ENCODE measurements around the gene SLC10A7. TPM values are rescaled to one million over a fixed set of nuclear protein-coding genes. Genes with fewer than 3 reads are reported as not detected.
A peak's percentile ranks its signal among the peaks of the same experiment; 100 is the strongest.

Gene SLC10A7
- total RNA-seq, 5 donors from 2014 or later (not counting 1 experiment from before 2014, with no cell fraction given): 11.9 to 21.8 (median 16.1) TPM

DNA sequence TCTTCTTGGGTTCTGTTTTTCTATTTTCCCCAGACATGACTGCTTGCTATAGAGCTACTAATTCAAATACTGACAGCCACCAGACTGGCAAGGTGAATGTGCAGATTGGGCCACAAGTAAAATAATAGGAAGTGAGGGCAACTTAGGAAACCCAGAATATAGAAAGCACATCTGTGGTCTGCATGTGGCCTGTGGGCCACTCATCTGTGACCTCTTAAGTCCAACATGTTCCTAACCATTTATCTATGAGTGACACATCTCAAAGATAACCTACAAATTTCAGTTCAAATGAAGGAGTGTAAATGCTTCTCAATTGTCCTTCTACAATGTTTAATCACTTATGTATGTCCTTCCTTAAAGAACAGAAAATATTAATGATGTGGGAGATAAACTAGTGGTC lies 178.5 kb downstream of the SLC10A7 start:
- CTCF ChIA-PET: interaction anchor here (0.5 to 3.9 kb wide), 10 partner anchors 180 to 1524 kb away, joined by 3 to 53 read pairs (median 3); partner anchors contain the start of gene POU4F2 (in 1 of the 2)

DNA sequence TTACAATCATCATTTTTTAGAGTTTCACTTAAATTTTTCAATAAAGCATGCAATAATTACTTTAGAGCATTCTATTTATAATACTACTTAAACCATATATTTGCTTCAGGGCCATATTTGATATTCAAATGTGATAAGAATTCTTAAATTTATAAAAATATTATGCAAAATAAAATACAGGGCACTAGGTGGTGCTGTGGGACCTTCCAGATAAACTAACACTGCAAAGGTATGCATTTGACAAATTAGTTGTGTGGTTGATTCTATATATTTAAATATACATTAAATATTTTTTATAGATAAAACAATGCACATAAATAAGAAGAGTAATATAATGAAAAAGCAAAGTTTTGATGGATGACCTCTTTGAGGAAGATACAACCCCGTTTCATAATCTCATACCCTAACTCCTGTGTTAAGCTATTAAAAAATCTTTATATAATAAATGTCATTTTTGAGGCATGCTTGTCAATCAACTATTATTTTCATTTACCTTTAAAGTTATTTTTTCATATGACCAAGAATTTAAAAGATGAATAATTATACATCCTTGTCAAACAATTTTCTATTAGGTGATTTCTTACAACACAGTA lies 179.0 kb downstream of the SLC10A7 start:
- H3K27ac ChIP-seq (ENCODE audit: low read length): no peak overlapping the region

More for the DNA sequence above, 178.5 kb downstream of the SLC10A7 start:
- ATAC-seq (replicated peaks in 1 of 4) (no peak), DNase-seq (no peak)
- H3K4me3 Mint-ChIP-seq: no peak overlapping the region
- H3K9me3 ChIP-seq: no peaks in the 10 kb centered on the region
- H3K27ac ChIP-seq (ENCODE audit: low read length): no peak overlapping the region
- H3K27ac Mint-ChIP-seq: no peak overlapping the region
- H3K27me3 Mint-ChIP-seq: no peaks in the 10 kb centered on the region
- no peak overlapping the region for H3K4me3 ChIP-seq (ENCODE audit: control insufficient read depth in 1 of 2, extremely low read depth in 1 of 2, low read length in 1 of 2)
- no peaks in the 10 kb centered on the region for H3K36me3 Mint-ChIP-seq
- H3K36me3 ChIP-seq (ENCODE audit: control insufficient read depth in 2 of 2, extremely low read depth in 1 of 2, insufficient read depth in 1 of 2, low read length in 1 of 2): no peaks in the 10 kb centered on the region
- H3K4me1 Mint-ChIP-seq: peaks cover 0 to 7% (median 0%) of the 10 kb centered on the region in 3 donors
- no peaks in the 10 kb centered on the region for H3K27me3 ChIP-seq (replicated peaks in 1 of 2; ENCODE audit: control insufficient read depth in 2 of 2, extremely low read depth in 1 of 2, insufficient read depth in 2 of 2, low read length in 1 of 2)
- POLR2A ChIA-PET: interaction anchor here in 1 of 2 donors (0.6 kb wide), 1 partner anchor 617 kb away, joined by 3 read pairs; no protein-coding TSS in a partner anchor
- no peaks in the 10 kb centered on the region for H3K4me1 ChIP-seq (ENCODE audit: control insufficient read depth in 1 of 2, extremely low read depth in 1 of 2, insufficient read depth in 2 of 2, low read length in 2 of 2)
- H3K9me3 Mint-ChIP-seq: no peaks in the 10 kb centered on the region

DNA sequence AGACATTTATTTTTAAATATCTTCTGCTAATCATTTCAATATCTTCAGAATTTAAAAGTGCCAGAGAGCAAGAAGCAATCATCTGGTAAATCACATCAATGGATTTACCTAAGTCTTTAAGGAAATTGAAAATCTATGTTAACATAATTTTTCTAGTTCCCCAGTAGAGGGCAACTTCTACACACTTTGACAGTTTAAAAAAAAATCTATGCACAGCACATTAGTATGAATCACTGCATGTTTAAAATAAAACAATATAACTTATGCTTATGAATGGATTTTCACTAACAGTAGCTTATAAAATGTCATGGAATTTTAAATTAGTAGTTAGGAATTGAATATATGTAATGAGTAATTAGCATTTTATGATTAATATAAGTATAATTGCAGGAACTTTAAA lies 180.9 kb downstream of the SLC10A7 start:
- Histone ChIP-seq H3K36me3 (ENCODE audit: control insufficient read depth in 2 of 2, extremely low read depth in 1 of 2, insufficient read depth in 1 of 2, low read length in 1 of 2) (no peaks in the 10 kb centered on the region), H3K27me3 (replicated peaks in 1 of 2; ENCODE audit: control insufficient read depth in 2 of 2, extremely low read depth in 1 of 2, insufficient read depth in 2 of 2, low read length in 1 of 2) (no peaks in the 10 kb centered on the region), H3K27ac (ENCODE audit: low read length) (no peak overlapping the region), H3K4me3 (ENCODE audit: control insufficient read depth in 1 of 2, extremely low read depth in 1 of 2, low read length in 1 of 2) (no peak overlapping the region), H3K9me3 (no peaks in the 10 kb centered on the region), H3K4me1 (ENCODE audit: control insufficient read depth in 1 of 2, extremely low read depth in 1 of 2, insufficient read depth in 2 of 2, low read length in 2 of 2) (no peaks in the 10 kb centered on the region)
- no peak overlapping the region for H3K4me3 Mint-ChIP-seq
- H3K27ac Mint-ChIP-seq: no peak overlapping the region
- no peaks in the 10 kb centered on the region for H3K9me3 Mint-ChIP-seq
- H3K27me3 Mint-ChIP-seq: no peaks in the 10 kb centered on the region
- POLR2A ChIA-PET: no interaction called here
- peaks cover 0 to 3% (median 0%) of the 10 kb centered on the region in 3 donors for H3K4me1 Mint-ChIP-seq
- peak in 1 of 35 experiments; percentile 1 for DNase-seq
- CTCF ChIA-PET: interaction anchor here (0.7 to 3.9 kb wide), 3 partner anchors 240 to 757 kb away, joined by 3 to 53 read pairs (median 16); no protein-coding TSS in a partner anchor
- no peaks in the 10 kb centered on the region for H3K36me3 Mint-ChIP-seq
- ATAC-seq (replicated peaks in 1 of 4): no peak

More for the DNA sequence above, 179.0 kb downstream of the SLC10A7 start:
- Histone ChIP-seq H3K4me1 (ENCODE audit: control insufficient read depth in 1 of 2, extremely low read depth in 1 of 2, insufficient read depth in 2 of 2, low read length in 2 of 2) (no peaks in the 10 kb centered on the region), H3K4me3 (ENCODE audit: control insufficient read depth in 1 of 2, extremely low read depth in 1 of 2, low read length in 1 of 2) (no peak overlapping the region), H3K27me3 (replicated peaks in 1 of 2; ENCODE audit: control insufficient read depth in 2 of 2, extremely low read depth in 1 of 2, insufficient read depth in 2 of 2, low read length in 1 of 2) (no peaks in the 10 kb centered on the region), H3K36me3 (ENCODE audit: control insufficient read depth in 2 of 2, extremely low read depth in 1 of 2, insufficient read depth in 1 of 2, low read length in 1 of 2) (no peaks in the 10 kb centered on the region), H3K9me3 (no peaks in the 10 kb centered on the region)
- Mint-ChIP-seq H3K27ac (no peak overlapping the region), H3K36me3 (no peaks in the 10 kb centered on the region), H3K9me3 (no peaks in the 10 kb centered on the region), H3K4me3 (no peak overlapping the region), H3K4me1 (peaks cover 0 to 6% (median 0%) of the 10 kb centered on the region in 3 donors), H3K27me3 (no peaks in the 10 kb centered on the region)
- CTCF ChIA-PET: interaction anchor here (0.5 to 3.9 kb wide), 11 partner anchors 181 to 1525 kb away, joined by 3 to 53 read pairs (median 3); partner anchors contain the start of gene POU4F2 (in 1 of the 2)
- WGBS (ENCODE audit: insufficient coverage): no CpG with 5 or more reads among the region's 1 CpG
- POLR2A ChIA-PET: interaction anchor here in 1 of 2 donors (0.5 to 0.6 kb wide), 2 partner anchors 24 to 617 kb away, joined by 3 read pairs; no protein-coding TSS in a partner anchor
- DNase-seq (peak in 18 of 35 experiments; percentile 1 to 59 (median 8)), ATAC-seq (replicated peaks in 1 of 4) (no peak)

DNA sequence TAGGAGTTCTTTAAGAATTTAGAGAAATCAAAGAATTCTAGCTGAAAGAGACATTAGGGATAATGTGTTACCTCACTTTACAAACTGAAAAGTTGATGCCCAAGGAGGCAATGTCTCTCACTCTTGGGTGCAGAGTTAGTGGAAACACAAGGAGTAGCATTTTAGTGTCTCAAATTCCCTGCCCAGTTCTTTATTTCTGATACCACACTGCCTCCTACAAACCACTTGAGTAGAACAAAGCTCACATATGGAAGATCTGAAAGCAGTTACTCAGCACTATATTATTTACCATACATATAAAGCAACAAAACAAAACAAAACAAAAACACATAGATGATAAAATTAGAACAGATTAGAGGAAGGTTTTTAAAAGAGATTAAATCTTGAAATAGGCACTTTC lies 183.2 kb downstream of the SLC10A7 start:
- Histone ChIP-seq H3K36me3 (ENCODE audit: control insufficient read depth in 2 of 2, extremely low read depth in 1 of 2, insufficient read depth in 1 of 2, low read length in 1 of 2) (no peaks in the 10 kb centered on the region), H3K4me1 (ENCODE audit: control insufficient read depth in 1 of 2, extremely low read depth in 1 of 2, insufficient read depth in 2 of 2, low read length in 2 of 2) (peaks cover 0 to 4% of the 10 kb centered on the region in 2 experiments), H3K9me3 (no peaks in the 10 kb centered on the region), H3K27ac (ENCODE audit: low read length) (no peak overlapping the region), H3K27me3 (replicated peaks in 1 of 2; ENCODE audit: control insufficient read depth in 2 of 2, extremely low read depth in 1 of 2, insufficient read depth in 2 of 2, low read length in 1 of 2) (no peaks in the 10 kb centered on the region), H3K4me3 (ENCODE audit: control insufficient read depth in 1 of 2, extremely low read depth in 1 of 2, low read length in 1 of 2) (no peak overlapping the region)
- no peaks in the 10 kb centered on the region for H3K27me3 Mint-ChIP-seq
- ATAC-seq (replicated peaks in 1 of 4) (no peak), DNase-seq (no peak)
- ChIA-PET CTCF (interaction anchor here in 1 of 2 donors (2.2 kb wide), 1 partner anchor 759 kb away, joined by 6 read pairs; no protein-coding TSS in a partner anchor), POLR2A (no interaction called here)
- H3K4me3 Mint-ChIP-seq: no peak overlapping the region
- H3K27ac Mint-ChIP-seq: no peak overlapping the region
- H3K9me3 Mint-ChIP-seq: no peaks in the 10 kb centered on the region
- H3K4me1 Mint-ChIP-seq: peaks cover 0 to 6% (median 6%) of the 10 kb centered on the region in 3 donors
- no peaks in the 10 kb centered on the region for H3K36me3 Mint-ChIP-seq

DNA sequence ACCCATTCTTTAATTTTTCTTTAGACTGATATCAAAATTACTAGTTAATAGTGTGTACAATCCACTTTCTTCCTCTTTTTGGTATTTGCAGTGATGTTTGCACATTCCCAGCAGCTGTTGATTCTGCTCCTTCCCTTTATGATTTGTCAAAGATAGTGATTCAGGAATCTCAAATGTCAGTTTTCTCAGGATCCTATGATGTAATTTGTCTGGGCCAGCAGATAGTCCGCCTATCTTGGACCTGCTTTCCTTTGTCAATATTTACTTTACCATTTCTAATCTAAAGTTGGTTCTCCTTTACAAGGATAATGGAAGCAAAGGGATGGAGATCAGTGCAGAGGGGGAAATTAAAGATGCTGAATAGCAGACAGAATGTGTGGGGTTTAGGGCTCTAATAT lies 185.3 kb downstream of the SLC10A7 start:
- Histone ChIP-seq H3K27me3 (replicated peaks in 1 of 2; ENCODE audit: control insufficient read depth in 2 of 2, extremely low read depth in 1 of 2, insufficient read depth in 2 of 2, low read length in 1 of 2) (no peaks in the 10 kb centered on the region), H3K4me1 (ENCODE audit: control insufficient read depth in 1 of 2, extremely low read depth in 1 of 2, insufficient read depth in 2 of 2, low read length in 2 of 2) (peaks cover 0 to 4% of the 10 kb centered on the region in 2 experiments), H3K36me3 (ENCODE audit: control insufficient read depth in 2 of 2, extremely low read depth in 1 of 2, insufficient read depth in 1 of 2, low read length in 1 of 2) (no peaks in the 10 kb centered on the region), H3K27ac (ENCODE audit: low read length) (no peak overlapping the region), H3K4me3 (ENCODE audit: control insufficient read depth in 1 of 2, extremely low read depth in 1 of 2, low read length in 1 of 2) (no peak overlapping the region), H3K9me3 (no peaks in the 10 kb centered on the region)
- Mint-ChIP-seq H3K27me3 (no peaks in the 10 kb centered on the region), H3K4me1 (peaks cover 0 to 6% (median 6%) of the 10 kb centered on the region in 3 donors), H3K4me3 (no peak overlapping the region), H3K27ac (no peak overlapping the region), H3K36me3 (peaks cover 3% of the 10 kb centered on the region), H3K9me3 (no peaks in the 10 kb centered on the region)
- DNase-seq (no peak), ATAC-seq (replicated peaks in 1 of 4) (no peak)
- CTCF ChIA-PET: interaction anchor here in 1 of 2 donors (2.0 kb wide), 1 partner anchor 761 kb away, joined by 6 read pairs; no protein-coding TSS in a partner anchor
- no CpG with 5 or more reads among the region's 1 CpG for WGBS (ENCODE audit: insufficient coverage)
- POLR2A ChIA-PET: interaction anchor here in 1 of 2 donors (0.6 kb wide), 1 partner anchor 577 kb away, joined by 3 read pairs; no protein-coding TSS in a partner anchor

DNA sequence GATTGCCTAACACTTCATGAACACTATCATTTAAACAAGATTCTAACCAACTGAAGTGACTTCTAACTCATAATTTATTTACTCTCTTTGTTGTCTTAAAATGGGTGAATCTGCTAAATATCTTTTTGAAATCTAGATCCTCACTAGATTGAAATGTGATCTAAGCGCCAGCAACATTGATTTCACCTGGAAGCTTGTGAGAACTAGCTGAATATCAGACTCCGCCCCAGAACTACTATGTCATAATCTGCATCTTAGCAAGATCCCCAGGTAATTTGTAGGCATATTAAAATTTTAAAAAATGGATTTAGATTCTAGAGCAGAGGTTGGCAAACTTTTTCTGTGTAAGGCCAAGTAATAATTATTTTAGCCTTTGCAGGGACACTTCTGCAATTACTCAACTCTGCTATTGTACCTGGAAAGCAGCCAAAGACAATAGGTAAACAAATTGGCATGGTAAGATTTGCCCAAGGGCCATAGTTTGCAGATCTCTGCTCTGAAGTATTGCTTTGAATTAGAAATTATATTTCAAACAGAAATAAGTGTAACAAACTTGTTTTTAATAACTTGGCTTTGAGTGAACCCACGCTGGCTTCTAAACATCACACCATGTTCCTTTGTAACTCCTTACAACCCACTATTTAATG lies 185.9 kb downstream of the SLC10A7 start:
- H3K36me3 Mint-ChIP-seq: peaks cover 3% of the 10 kb centered on the region
- Histone ChIP-seq H3K4me3 (ENCODE audit: control insufficient read depth in 1 of 2, extremely low read depth in 1 of 2, low read length in 1 of 2) (no peak overlapping the region), H3K27me3 (replicated peaks in 1 of 2; ENCODE audit: control insufficient read depth in 2 of 2, extremely low read depth in 1 of 2, insufficient read depth in 2 of 2, low read length in 1 of 2) (no peaks in the 10 kb centered on the region), H3K27ac (ENCODE audit: low read length) (no peak overlapping the region), H3K36me3 (ENCODE audit: control insufficient read depth in 2 of 2, extremely low read depth in 1 of 2, insufficient read depth in 1 of 2, low read length in 1 of 2) (no peaks in the 10 kb centered on the region), H3K9me3 (no peaks in the 10 kb centered on the region), H3K4me1 (ENCODE audit: control insufficient read depth in 1 of 2, extremely low read depth in 1 of 2, insufficient read depth in 2 of 2, low read length in 2 of 2) (peaks cover 0 to 4% of the 10 kb centered on the region in 2 experiments)
- no peaks in the 10 kb centered on the region for H3K9me3 Mint-ChIP-seq
- CTCF ChIA-PET: interaction anchor here in 1 of 2 donors (0.6 to 2.0 kb wide), 2 partner anchors 624 to 761 kb away, joined by 3 to 6 read pairs; no protein-coding TSS in a partner anchor
- no peak overlapping the region for H3K4me3 Mint-ChIP-seq
- H3K4me1 Mint-ChIP-seq: peaks cover 0 to 6% (median 6%) of the 10 kb centered on the region in 3 donors
- DNase-seq (no peak), ATAC-seq (replicated peaks in 1 of 4) (no peak)
- POLR2A ChIA-PET: interaction anchor here (0.6 to 0.7 kb wide), 2 partner anchors 549 to 578 kb away, joined by 3 to 14 read pairs; no protein-coding TSS in a partner anchor
- no CpG with 5 or more reads among the region's 3 CpGs for WGBS (ENCODE audit: insufficient coverage)
- no peak overlapping the region for H3K27ac Mint-ChIP-seq
- H3K27me3 Mint-ChIP-seq: no peaks in the 10 kb centered on the region

Data from T-cell (primary cell).